ENCODE measurements around the gene DUSP19.
"Not testable (repeated sequence)": the region's sequence is repeated elsewhere in the genome, so short reads cannot be mapped to it uniquely, and the experiment has no call there.

DUSP19 gene

GRCh38 chr2:183078464-183079138 is at the start of gene DUSP19:
Gene DUSP19, plus strand, starts transcription at chr2:183078747. Its CDS starts 187 bp downstream, at chr2:183078934.
- peak; percentile 94 for DNase-seq (ENCODE audit: low spot score)

- DNase-seq (ENCODE audit: low spot score), result no peak
These were observed 49.3 kb upstream of the DUSP19 start for GRCh38 chr2:183029219-183029618.

- no peak for DNase-seq (ENCODE audit: low spot score)
These were observed 46.4 kb upstream of the DUSP19 start for GRCh38 chr2:183031911-183032794.

GRCh38 chr2:183033951-183034350 is 44.6 kb upstream of the DUSP19 start:
- DNase-seq (ENCODE audit: low spot score), result no peak

GRCh38 chr2:183034806-183035205 is 43.7 kb upstream of the DUSP19 start:
- no peak for DNase-seq (ENCODE audit: low spot score)

GRCh38 chr2:183035298-183035953 is 43.1 kb upstream of the DUSP19 start:
- no peak for DNase-seq (ENCODE audit: low spot score)

GRCh38 chr2:183035954-183036669 is 42.4 kb upstream of the DUSP19 start:
- DNase-seq (ENCODE audit: low spot score), result no peak

- DNase-seq (ENCODE audit: low spot score), result no peak
These were observed 41.4 kb upstream of the DUSP19 start for GRCh38 chr2:183037074-183037552.

- peak; percentile 47 for DNase-seq (ENCODE audit: low spot score)
These were observed 40.8 kb upstream of the DUSP19 start for GRCh38 chr2:183037553-183038340.

GRCh38 chr2:183038341-183039300 is 39.9 kb upstream of the DUSP19 start, which contains the start of gene NCKAP1:
Gene NCKAP1, minus strand, starts transcription at chr2:183038457. Its CDS starts 358 bp downstream, at chr2:183038099.
- DNase-seq (ENCODE audit: low spot score), result peak; percentile 97

GRCh38 chr2:183040604-183041003 is 37.9 kb upstream of the DUSP19 start:
- no peak for DNase-seq (ENCODE audit: low spot score)

- not testable (repeated sequence) for DNase-seq (ENCODE audit: low spot score)
These were observed 35.0 kb upstream of the DUSP19 start for GRCh38 chr2:183043580-183043979.

- DNase-seq (ENCODE audit: low spot score), result not testable (repeated sequence)
These were observed 30.9 kb upstream of the DUSP19 start for GRCh38 chr2:183047486-183048125.

- no peak for DNase-seq (ENCODE audit: low spot score)
These were observed 29.1 kb upstream of the DUSP19 start for GRCh38 chr2:183049420-183049819.

- no peak for DNase-seq (ENCODE audit: low spot score)
These were observed 21.1 kb upstream of the DUSP19 start for GRCh38 chr2:183057333-183057985.

- DNase-seq (ENCODE audit: low spot score), result no peak
These were observed 19.0 kb upstream of the DUSP19 start for GRCh38 chr2:183059561-183059960.

GRCh38 chr2:183060571-183061231 is 17.8 kb upstream of the DUSP19 start:
- no peak for DNase-seq (ENCODE audit: low spot score)

GRCh38 chr2:183063083-183063482 is 15.5 kb upstream of the DUSP19 start:
- DNase-seq (ENCODE audit: low spot score), result no peak

Data from iPS-NIHi11 (cell line).